Activated CD8-positive, alpha-beta T cell treated with anti-CD3 and anti-CD28 coated beads for 36 hours (primary cell): ENCODE measurements around the gene ILDR2. TPM values are rescaled to one million over a fixed set of nuclear protein-coding genes. Genes with fewer than 3 reads are reported as not detected.

Experiments
- ATAC-seq: fragments of 200-7000 bp; cut with Tn5 transposase; one replicate; pipeline ENCODE4 v1.10.0; 2021; ENCODE audit warnings: mild to moderate bottlenecking, moderate library complexity
- CTCF ChIA-PET: fragments of 350-600 bp; sonication (Branson Sonifier 250); formaldehyde crosslinking; loops from one replicate; lab custom pipeline; 2021; ENCODE audit warnings: antibody characterized with exemption; lab: Charles Lee
- POLR2A ChIA-PET: fragments of 350-600 bp; sonication (Branson Sonifier 250); formaldehyde crosslinking; loops from one replicate; lab custom pipeline; 2021; ENCODE audit warnings: antibody characterized with exemption; lab: Charles Lee
- DNase-seq: peaks from one replicate; pipeline ENCODE4 v3.0.0-alpha.2; 2020
- H3K27ac Mint-ChIP-seq: one replicate; pipeline ENCODE4 v1.8.0; 2021; ENCODE audit warnings: mild to moderate bottlenecking, mixed read lengths
- H3K27me3 Mint-ChIP-seq: one replicate; pipeline ENCODE4 v1.8.0; 2021; ENCODE audit warnings: mixed read lengths
- H3K36me3 Mint-ChIP-seq: one replicate; pipeline ENCODE4 v1.8.0; 2021; ENCODE audit warnings: low read depth, mixed read lengths
- H3K4me1 Mint-ChIP-seq: one replicate; pipeline ENCODE4 v1.8.0; 2021; ENCODE audit warnings: low read depth, mixed read lengths
- H3K4me3 Mint-ChIP-seq: one replicate; pipeline ENCODE4 v1.8.0; 2021; ENCODE audit warnings: mild to moderate bottlenecking, moderate library complexity, mixed read lengths
- H3K9me3 Mint-ChIP-seq: one replicate; pipeline ENCODE4 v1.8.0; 2021; ENCODE audit warnings: mixed read lengths
- CTCF ChIP-seq: fragments of 200-600 bp; IDR thresholded peaks from one replicate; pipeline ENCODE4 v1.8.0; 2022; ENCODE audit warnings: antibody characterized with exemption, mild to moderate bottlenecking
- intact Hi-C: fragments of 100-400 bp; cut with micrococcal nuclease; formaldehyde crosslinking; loops from one replicate; pipeline ENCODE4 v1.10.0; 2022
- total RNA-seq, 2 experiments: library from RNA; stranded (reverse); gene quantifications; one replicate each; pipeline ENCODE4 v1.2.3, GENCODE V29; 2021

ILDR2 gene
- total RNA-seq, 2 experiments from 2014 or later, result 14.3 to 15.1 TPM

GRCh38 chr1:166948856-166949350 is 26.4 kb downstream of the ILDR2 start:
- Mint-ChIP-seq H3K9me3 (no peaks in the 10 kb centered on the region), H3K27ac (no peak overlapping the region), H3K27me3 (peaks cover 31% of the 10 kb centered on the region), H3K4me1 (peaks cover 37% of the 10 kb centered on the region), H3K36me3 (no peaks in the 10 kb centered on the region), H3K4me3 (no peak overlapping the region)
- intact Hi-C loops, result no loop called here
- TF ChIP-seq CTCF, result no peak
- CTCF ChIA-PET, result interaction anchor here (1.2 to 1.5 kb wide), 2 partner anchors 39 to 110 kb away, joined by 4 to 6 read pairs; no protein-coding TSS in a partner anchor
- no peak for DNase-seq
- ATAC-seq, result no peak
- POLR2A ChIA-PET, result interaction anchor here (0.8 to 1.0 kb wide), 2 partner anchors 8 to 10 kb away, joined by 3 read pairs; no protein-coding TSS in a partner anchor

GRCh38 chr1:166947398-166948043 is 27.8 kb downstream of the ILDR2 start:
- no peak overlapping the region for H3K27ac Mint-ChIP-seq

DNA sequence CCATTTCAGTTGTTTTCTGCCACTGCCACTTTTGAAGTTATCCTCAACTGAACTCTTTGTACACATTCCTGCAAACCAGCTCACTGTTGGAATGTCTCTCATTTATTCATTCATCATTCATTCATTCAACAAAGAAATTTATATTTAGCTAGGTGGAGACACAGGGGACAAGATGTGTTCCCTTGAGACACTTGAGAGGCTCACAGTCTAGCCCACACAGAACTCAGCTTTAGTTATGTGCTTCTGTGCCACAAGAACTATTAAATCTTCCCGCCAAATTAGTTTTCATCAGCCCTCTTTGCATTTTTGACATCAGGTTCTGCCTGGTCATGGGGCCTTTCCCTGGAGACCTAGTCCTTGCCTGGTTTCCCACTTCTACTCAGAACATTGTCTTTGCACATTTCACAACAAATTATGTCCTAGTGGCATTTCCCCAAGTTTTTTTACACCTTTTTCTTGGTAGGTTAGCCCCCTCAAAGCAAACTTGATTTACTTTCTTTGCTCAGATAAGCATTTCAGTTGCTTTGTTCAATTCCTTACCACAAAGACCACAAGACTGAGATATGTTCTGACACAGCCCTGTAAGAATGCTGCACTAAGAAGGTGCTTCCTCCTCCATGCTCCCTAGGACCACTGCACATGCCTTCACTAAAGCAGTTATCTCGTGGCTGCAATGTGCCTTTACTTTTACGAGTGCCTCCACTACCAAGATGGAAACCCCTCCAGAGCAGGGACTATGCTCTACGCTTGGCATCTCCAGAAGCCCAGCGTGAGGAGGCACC is 31.0 kb downstream of the ILDR2 start:
- no peak overlapping the region for H3K27ac Mint-ChIP-seq
- H3K4me3 Mint-ChIP-seq, result no peak overlapping the region
- ChIA-PET CTCF (interaction anchor here (2.1 to 2.8 kb wide), 2 partner anchors 14 to 34 kb away, joined by 5 to 13 read pairs; no protein-coding TSS in a partner anchor), POLR2A (interaction anchor here (1.1 kb wide), 1 partner anchor 29 kb away, joined by 3 read pairs; no protein-coding TSS in a partner anchor)
- TF ChIP-seq CTCF, result no peak
- peaks cover 22% of the 10 kb centered on the region for H3K27me3 Mint-ChIP-seq
- H3K9me3 Mint-ChIP-seq, result no peaks in the 10 kb centered on the region
- no peaks in the 10 kb centered on the region for H3K36me3 Mint-ChIP-seq
- intact Hi-C loops, result no loop called here
- ATAC-seq, result peak; percentile 82
- no peak for DNase-seq
- peaks cover 31% of the 10 kb centered on the region for H3K4me1 Mint-ChIP-seq

More at GRCh38 chr1:166947398-166948043, 27.8 kb downstream of the ILDR2 start:
- ChIA-PET CTCF (interaction anchor here (1.0 kb wide), 1 partner anchor 37 kb away, joined by 3 read pairs; no protein-coding TSS in a partner anchor), POLR2A (no interaction called here)
- Mint-ChIP-seq H3K4me1 (peaks cover 33% of the 10 kb centered on the region), H3K9me3 (no peaks in the 10 kb centered on the region), H3K4me3 (peak overlapping the region; percentile 18), H3K36me3 (no peaks in the 10 kb centered on the region), H3K27me3 (peaks cover 27% of the 10 kb centered on the region)
- TF ChIP-seq CTCF, result no peak
- intact Hi-C loops, result no loop called here
- ATAC-seq (no peak), DNase-seq (peak; percentile 18)

DNA sequence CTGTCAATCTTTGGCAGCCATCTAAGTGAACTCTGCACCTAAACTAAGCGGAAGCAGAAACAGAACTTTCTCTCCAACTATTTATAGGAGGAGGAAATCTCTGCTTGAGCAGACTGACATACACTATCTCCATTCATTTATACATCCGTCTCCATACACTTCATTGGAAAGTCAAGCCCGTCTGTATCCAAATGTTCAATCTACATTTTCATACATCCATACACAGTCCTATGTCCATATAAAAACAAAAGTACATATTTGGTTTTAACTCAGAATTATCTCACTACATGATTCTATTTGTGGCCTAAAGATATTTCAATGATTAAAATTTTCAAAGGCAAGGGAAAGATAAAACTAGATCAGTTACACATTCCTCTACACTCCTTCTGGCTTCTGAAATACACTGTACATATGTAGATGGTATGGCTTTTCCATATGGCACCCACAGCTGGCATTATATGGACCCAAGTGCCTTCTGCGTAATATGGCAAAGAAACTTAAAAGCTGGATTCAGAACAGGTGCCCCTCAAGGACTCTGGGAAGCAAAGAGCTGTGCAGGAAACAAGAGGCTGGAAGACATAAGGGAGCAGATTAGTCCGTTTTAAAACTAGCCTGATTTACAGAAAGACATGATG is 35.5 kb downstream of the ILDR2 start:
- Mint-ChIP-seq H3K4me3 (no peak overlapping the region), H3K36me3 (no peaks in the 10 kb centered on the region), H3K27ac (no peak overlapping the region), H3K9me3 (no peaks in the 10 kb centered on the region), H3K27me3 (peaks cover 2% of the 10 kb centered on the region), H3K4me1 (peaks cover 15% of the 10 kb centered on the region)
- ATAC-seq (no peak), DNase-seq (no peak)
- ChIA-PET CTCF (interaction anchor here (1.2 to 1.5 kb wide), 3 partner anchors 26 to 56 kb away, joined by 3 to 4 read pairs (median 3); no protein-coding TSS in a partner anchor), POLR2A (no interaction called here)
- no peak for TF ChIP-seq CTCF
- intact Hi-C loops, result no loop called here
